SU-DHL-6 (cell line): ENCODE data around the gene OTULIN.

ENCODE experiments used
- EZH2phosphoT487 ChIP-seq: fragments of 200-600 bp; sonication (generic), shearing (Covaris generic); conservative IDR thresholded peaks from 2 replicates; pipeline ENCODE4 v1.6.1; 2018; ENCODE audit warnings: mild to moderate bottlenecking, antibody characterized with exemption, low read length, moderate library complexity, mixed read lengths
- TF ChIP-seq, protein P1 (sequence below): fragments of 200-600 bp; sonication (generic); IDR thresholded peaks from one replicate; pipeline ENCODE4 v1.5.1; 2017; ENCODE audit warnings: antibody characterized with exemption, mild to moderate bottlenecking, low read length, moderate library complexity; ENCODE audit not compliant: insufficient read depth, poor library complexity, severe bottlenecking

DNA sequence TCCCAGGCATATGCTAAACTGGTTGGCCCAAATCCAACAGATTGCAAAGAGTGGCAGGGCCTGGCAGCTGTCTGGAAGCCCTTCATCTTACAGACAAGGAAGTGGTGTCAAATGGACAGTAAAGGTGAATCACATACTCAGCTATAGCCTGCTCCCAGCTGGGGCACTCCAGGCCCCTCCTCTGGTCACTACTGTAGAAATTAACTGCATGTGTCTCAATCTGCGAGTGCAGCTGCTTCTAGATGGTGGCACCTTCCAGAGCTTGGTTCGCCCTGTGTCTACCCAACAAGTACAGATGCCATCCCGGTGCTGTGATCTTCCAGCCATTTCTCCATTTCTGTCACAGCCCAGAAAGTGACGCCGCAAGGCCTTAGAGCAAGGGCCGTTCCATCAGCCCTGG is 50.2 kb downstream of the OTULIN start:
- TF ChIP-seq, protein P1, sequence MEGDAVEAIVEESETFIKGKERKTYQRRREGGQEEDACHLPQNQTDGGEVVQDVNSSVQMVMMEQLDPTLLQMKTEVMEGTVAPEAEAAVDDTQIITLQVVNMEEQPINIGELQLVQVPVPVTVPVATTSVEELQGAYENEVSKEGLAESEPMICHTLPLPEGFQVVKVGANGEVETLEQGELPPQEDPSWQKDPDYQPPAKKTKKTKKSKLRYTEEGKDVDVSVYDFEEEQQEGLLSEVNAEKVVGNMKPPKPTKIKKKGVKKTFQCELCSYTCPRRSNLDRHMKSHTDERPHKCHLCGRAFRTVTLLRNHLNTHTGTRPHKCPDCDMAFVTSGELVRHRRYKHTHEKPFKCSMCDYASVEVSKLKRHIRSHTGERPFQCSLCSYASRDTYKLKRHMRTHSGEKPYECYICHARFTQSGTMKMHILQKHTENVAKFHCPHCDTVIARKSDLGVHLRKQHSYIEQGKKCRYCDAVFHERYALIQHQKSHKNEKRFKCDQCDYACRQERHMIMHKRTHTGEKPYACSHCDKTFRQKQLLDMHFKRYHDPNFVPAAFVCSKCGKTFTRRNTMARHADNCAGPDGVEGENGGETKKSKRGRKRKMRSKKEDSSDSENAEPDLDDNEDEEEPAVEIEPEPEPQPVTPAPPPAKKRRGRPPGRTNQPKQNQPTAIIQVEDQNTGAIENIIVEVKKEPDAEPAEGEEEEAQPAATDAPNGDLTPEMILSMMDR, result no peak
- no peak for TF ChIP-seq EZH2phosphoT487
